ENCODE measurements around the gene GRHL3.
"Not testable (repeated sequence)": the region's sequence is repeated elsewhere in the genome, so short reads cannot be mapped to it uniquely, and the experiment has no call there.

The GRHL3 gene

DNA sequence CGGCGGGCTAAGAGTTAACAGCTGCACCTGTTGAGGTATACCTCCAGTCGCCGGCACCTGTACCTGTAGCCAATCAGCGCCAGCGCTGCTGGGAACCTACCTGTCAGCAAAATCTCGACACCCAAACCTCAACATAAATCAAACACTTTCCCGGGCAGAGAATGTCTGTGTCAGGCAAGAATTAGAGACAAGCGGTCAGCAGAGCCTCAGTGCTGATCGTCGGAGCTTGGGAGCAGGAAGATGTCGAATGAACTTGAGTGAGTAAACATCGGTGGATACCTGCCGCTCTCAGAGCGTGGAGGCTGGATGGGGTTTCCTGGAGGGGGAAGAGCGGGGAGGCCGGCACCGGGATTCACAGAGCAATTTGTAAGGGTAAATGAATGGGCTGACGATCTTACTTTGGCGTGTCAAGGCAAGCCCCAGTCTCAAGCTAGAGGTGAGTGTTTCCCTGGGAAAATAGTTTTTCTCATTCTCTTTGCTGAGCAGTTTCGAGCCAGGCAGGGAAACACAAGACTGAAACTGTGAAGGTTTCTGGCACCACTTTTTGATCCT, at the start of gene GRHL3:
Gene GRHL3 (plus strand): TSS at position 46 of the 552 bp plus-strand sequence. CDS start 195 bp downstream, at position 241.
- DNase-seq (ENCODE audit: low read depth) = no peak

- DNase-seq (ENCODE audit: low read depth) = not testable (repeated sequence)
Observed at GRCh38 chr1:24274203-24275103, 44.7 kb upstream of the GRHL3 start.

GRCh38 chr1:24275104-24275410, 44.1 kb upstream of the GRHL3 start:
- DNase-seq (ENCODE audit: low read depth) = no peak

- DNase-seq (ENCODE audit: low read depth) = no peak
Observed at GRCh38 chr1:24275510-24275909, 43.6 kb upstream of the GRHL3 start.

- no peak for DNase-seq (ENCODE audit: low read depth)
Observed at GRCh38 chr1:24276791-24277190, 42.4 kb upstream of the GRHL3 start.

- DNase-seq (ENCODE audit: low read depth) = no peak
Observed at GRCh38 chr1:24277420-24278169, 41.6 kb upstream of the GRHL3 start.

GRCh38 chr1:24278726-24279125, 40.4 kb upstream of the GRHL3 start:
- no peak for DNase-seq (ENCODE audit: low read depth)

- DNase-seq (ENCODE audit: low read depth) = no peak
Observed at GRCh38 chr1:24279590-24280232, 39.4 kb upstream of the GRHL3 start.

- no peak for DNase-seq (ENCODE audit: low read depth)
Observed at GRCh38 chr1:24281591-24281990, 37.6 kb upstream of the GRHL3 start.

DNA sequence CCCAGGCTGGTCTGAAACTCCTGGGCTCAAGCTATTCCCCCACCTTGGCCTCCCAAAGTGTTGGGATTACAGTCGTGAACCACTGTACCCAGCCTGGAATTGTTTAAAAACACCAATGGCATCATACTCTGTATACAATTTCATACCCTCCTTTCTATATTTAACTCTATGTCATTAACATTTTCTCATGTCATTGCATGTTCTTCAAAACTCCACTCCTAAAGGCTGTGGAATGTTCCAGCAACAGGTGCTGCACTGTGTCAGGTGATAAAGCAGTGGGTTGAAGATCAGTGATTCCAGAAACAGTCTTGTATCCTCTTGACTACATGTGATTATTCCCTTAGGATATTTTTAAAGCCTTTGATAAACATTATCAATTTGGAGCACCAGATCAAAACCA, 36.7 kb upstream of the GRHL3 start:
- no peak for DNase-seq (ENCODE audit: low read depth)

DNA sequence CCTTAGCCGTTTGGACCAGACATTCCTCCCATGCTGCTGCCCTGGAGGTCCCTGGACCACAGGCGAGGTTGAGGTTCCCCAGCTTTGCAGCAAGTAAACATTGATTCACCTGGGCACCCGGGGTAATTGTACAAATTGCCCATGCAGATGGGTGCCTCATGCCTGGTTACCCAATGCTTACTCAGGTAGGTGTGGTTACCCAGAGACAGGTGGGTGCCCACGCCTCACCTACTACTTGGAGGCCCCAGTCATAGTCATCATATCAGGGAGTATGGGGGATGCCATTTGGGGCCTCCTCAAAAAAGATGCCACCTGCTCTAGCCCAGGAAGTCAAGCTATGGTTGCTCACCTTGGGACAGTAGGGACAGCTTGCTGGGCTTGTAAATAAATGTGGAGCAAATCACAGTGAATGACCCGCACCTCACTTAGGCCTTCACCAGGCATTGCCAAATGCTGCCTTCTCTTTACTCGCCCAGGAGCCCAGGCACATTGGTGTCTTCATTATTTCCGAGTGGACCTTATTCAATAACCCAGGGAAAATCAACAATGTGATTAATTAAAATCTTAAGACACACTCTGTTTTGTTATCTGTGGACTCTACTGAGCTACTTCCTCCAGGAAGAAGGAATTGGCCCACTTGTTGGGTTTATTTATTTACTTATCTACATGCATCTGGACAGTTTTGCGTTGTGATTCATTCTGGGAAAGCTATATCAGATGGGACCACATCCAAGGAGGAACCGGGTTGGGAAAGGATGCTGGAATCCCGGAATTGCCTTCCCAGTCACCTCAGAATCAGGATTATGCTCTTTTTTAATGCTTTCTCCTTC, 35.6 kb upstream of the GRHL3 start:
- no peak for DNase-seq (ENCODE audit: low read depth)

- DNase-seq (ENCODE audit: low read depth) = no peak
Observed at GRCh38 chr1:24284156-24284471, 35.0 kb upstream of the GRHL3 start.

DNA sequence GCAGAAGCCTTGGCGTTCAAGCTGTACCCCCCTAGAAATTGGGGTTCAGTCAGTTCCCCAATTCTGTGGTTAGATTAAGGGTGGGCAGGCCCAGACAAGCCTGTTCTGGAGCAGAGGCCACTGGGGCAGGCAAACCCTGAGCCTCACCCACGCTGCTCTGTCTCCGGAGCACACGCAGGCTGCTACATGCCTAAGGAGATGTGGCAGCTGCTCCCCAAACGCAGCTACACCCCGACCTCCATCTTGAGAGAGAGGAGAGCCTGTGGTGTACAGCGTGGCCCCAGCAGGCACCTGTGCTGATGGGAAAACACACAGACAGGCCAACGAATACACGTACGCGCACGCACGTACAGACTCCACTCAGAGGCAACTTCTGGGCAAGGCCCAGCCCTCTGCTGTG, 33.9 kb upstream of the GRHL3 start:
- DNase-seq (ENCODE audit: low read depth) = no peak

DNA sequence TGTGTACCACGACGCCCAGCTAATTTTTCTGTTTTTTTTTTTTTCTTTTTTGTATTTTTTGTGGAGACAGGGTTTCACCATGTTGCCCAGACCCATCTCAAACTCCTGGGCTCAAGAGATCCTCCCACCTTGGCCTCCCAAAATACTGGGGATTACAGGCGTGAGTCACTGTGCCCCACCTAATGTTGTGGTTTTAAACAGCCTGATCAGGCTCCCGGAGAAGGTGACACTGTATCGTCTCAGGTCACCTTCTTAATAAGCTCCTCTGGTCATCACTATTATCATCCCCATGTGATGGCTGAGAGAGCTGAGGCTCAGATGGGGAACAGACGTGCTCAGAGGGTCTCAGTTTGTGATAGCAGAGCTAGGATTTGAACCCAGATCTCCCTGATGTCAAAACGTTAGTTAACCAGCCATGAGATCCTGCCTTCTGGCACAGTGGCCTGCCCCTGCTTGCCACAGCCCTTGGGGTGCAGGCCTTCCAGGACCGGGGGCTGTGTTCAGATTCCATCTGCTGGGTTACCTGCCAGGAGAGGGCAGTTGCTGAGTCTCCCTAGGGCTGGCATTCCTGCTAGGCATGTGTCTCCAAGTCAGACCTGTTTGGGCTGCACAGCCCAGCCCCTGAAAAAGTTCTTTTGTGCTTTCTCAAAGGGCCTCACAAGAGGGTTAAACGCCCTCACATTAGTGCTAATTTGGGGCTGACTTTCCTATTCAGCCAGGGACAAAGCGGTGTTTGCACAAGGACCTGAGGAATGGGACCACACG, 32.7 kb upstream of the GRHL3 start:
- DNase-seq (ENCODE audit: low read depth) = no peak

DNA sequence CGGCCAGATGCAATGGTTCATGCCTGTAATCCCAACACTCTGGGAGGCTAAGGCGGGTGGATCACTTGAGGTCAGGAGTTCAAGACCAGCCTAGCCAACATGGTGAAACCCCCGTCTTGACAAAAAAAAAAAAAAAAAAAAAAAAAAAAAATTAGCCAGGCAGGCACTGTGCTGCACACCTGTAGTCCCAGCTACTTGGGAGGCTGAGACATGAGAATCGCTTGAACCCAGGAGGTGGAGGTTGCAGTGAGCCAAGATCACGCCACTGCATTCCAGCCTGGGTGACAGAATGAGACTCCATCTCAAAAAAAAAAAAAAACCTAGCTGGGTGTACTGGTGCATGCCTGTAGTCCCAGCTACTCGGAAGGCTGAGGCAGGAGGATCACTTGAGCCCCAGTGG, 31.4 kb upstream of the GRHL3 start:
- not testable (repeated sequence) for DNase-seq (ENCODE audit: low read depth)

- no peak for DNase-seq (ENCODE audit: low read depth)
Observed at GRCh38 chr1:24288479-24288878, 30.7 kb upstream of the GRHL3 start.

- no peak for DNase-seq (ENCODE audit: low read depth)
Observed at GRCh38 chr1:24289937-24290595, 29.1 kb upstream of the GRHL3 start.

DNA sequence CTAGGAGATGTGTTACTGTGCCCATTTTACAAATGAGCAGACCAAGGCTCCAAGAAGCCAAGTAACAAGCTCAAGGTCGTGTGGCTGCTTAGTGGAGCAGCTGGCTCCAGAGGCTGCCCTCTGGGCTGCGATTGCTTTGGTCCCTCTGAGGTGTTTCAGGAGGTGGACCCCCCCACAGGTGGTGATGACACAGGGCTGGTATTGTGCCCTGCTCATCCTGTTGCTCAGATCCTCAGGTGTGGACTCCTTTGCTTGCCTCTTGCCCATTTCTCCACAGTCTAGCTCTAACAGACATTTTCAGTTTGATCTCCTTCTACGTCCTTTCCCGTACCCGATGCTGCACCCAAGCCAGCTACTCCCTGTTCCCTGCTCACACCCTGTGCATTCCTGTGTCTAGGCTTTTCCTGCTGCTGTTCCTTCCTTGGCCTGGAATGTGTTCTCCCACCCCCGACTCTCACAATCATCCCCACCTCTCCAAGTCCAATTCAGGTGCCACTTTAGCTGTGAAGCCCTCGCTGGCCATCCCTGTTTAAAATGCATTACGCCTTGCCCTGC, 28.1 kb upstream of the GRHL3 start:
- DNase-seq (ENCODE audit: low read depth) = no peak

DNA sequence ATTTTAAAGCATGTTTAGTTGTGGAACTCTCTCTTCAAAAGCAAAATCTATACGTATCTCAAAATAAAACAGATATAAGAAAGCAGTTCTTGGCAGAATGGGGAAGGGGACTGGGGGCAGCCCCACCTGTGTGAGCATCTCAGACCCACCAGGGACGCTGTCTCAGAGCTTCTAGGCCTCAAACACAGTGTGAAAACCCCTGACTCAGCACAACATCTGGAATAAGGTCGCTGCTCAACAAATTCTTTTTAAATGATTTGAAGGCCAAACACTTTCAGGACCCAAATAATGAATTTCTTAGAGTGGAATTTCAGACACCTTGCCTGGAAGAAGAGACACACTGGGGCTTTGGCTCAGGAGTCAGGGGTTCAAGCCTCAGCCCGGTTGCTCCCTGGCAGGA, 27.1 kb upstream of the GRHL3 start:
- DNase-seq (ENCODE audit: low read depth) = no peak

GRCh38 chr1:24292887-24293286, 26.3 kb upstream of the GRHL3 start:
- no peak for DNase-seq (ENCODE audit: low read depth)
